Vagina (tissue), 2 donors: ENCODE data around the gene PPP1R13B.

Source experiments
- POLR2A ChIP-seq, 2 donors: fragments of 450-650 bp; IDR thresholded peaks; one replicate each; pipeline ENCODE4 v1.6.1; 2017; ENCODE audit warnings: antibody characterized with exemption in 2 of 2, mild to moderate bottlenecking in 2 of 2, moderate library complexity in 2 of 2
- POLR2AphosphoS5 ChIP-seq, 2 donors: sonication (generic); formaldehyde crosslinking; IDR thresholded peaks; one replicate each; pipeline ENCODE4 v1.9.0; 2017; ENCODE audit warnings: antibody characterized with exemption in 2 of 2, mild to moderate bottlenecking in 2 of 2, low read depth in 1 of 2; ENCODE audit not compliant: insufficient read depth in 1 of 2
- TF ChIP-seq, protein P1 (sequence below), 3 experiments: fragments of 450-650 bp in 2 of 3; fragments of 200-600 bp in 1 of 3; sonication (generic) in 1 of 3; IDR thresholded peaks; one replicate each; pipeline ENCODE4 v1.5.1; 2017 to 2019; ENCODE audit warnings: antibody characterized with exemption in 3 of 3, mild to moderate bottlenecking in 2 of 3, moderate library complexity in 2 of 3

DNA sequence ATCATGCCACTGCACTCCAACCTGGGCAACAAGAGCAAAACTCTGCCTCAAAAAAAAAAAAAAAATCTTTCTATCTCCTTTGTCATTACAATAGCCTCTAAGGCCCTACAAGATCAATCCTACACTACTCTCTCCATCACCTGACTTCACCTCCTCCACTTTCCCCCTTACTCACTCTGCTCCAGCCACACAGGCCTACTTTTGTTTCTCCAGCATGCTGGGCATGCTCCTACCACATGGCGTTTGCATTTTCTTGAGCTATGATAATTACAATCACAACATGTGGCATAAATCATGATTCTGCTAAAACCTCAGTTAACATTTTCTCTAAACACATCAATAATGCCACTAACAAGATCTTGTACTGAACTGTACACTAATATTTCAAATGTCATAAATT lies 7.8 kb downstream of the PPP1R13B start:
- TF ChIP-seq POLR2AphosphoS5 (IDR thresholded peaks at IDR 0.05; ENCODE audit: insufficient read depth in 1 of 2, low read depth in 1 of 2) (no peak), POLR2A (IDR thresholded peaks at IDR 0.05) (no peak)
- TF ChIP-seq, protein P1, sequence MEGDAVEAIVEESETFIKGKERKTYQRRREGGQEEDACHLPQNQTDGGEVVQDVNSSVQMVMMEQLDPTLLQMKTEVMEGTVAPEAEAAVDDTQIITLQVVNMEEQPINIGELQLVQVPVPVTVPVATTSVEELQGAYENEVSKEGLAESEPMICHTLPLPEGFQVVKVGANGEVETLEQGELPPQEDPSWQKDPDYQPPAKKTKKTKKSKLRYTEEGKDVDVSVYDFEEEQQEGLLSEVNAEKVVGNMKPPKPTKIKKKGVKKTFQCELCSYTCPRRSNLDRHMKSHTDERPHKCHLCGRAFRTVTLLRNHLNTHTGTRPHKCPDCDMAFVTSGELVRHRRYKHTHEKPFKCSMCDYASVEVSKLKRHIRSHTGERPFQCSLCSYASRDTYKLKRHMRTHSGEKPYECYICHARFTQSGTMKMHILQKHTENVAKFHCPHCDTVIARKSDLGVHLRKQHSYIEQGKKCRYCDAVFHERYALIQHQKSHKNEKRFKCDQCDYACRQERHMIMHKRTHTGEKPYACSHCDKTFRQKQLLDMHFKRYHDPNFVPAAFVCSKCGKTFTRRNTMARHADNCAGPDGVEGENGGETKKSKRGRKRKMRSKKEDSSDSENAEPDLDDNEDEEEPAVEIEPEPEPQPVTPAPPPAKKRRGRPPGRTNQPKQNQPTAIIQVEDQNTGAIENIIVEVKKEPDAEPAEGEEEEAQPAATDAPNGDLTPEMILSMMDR (IDR thresholded peaks at IDR 0.05) = no peak
